PFSK-1 (cell line): Measurements from ENCODE around the gene RPP14.

Experiments
- POLR2AphosphoS5 ChIP-seq: IDR thresholded peaks from 2 replicates; pipeline ENCODE4 v1.6.1; 2012; ENCODE audit warnings: low read depth, mild to moderate bottlenecking, control low read depth, low read length, moderate library complexity
- REST ChIP-seq, 2 experiments: IDR thresholded peaks; 2 replicates each; pipeline versions ENCODE4 v1.6.1 to v1.8.0; 2011 to 2012; ENCODE audit warnings: low read depth in 2 of 2, low read length in 2 of 2, control low read depth in 1 of 2, inconsistent platforms in 1 of 2, mild to moderate bottlenecking in 1 of 2, moderate library complexity in 1 of 2; ENCODE audit not compliant: insufficient read depth in 1 of 2
- SIN3A ChIP-seq: IDR thresholded peaks from 2 replicates; pipeline ENCODE4 v1.6.1; 2012; ENCODE audit warnings: mild to moderate bottlenecking, low read length, moderate library complexity, borderline replicate concordance; ENCODE audit not compliant: insufficient read depth
- TAF1 ChIP-seq: IDR thresholded peaks from 2 replicates; pipeline ENCODE4 v1.6.1; 2012; ENCODE audit warnings: low read length, control low read depth, borderline replicate concordance; ENCODE audit not compliant: insufficient read depth

GRCh38 chr3:58351920-58352319, 45.9 kb downstream of the RPP14 start:
- TF ChIP-seq POLR2AphosphoS5 (no peak), REST (IDR thresholded peaks at IDR 0.05; ENCODE audit: insufficient read depth in 1 of 2, low read depth in 2 of 2, low read length in 2 of 2) (no peak), TAF1 (no peak), SIN3A (no peak)
